Ectodermal cell (in vitro differentiated cells): ENCODE results near the gene TMEM100.
"Not testable (repeated sequence)": the region's sequence is repeated elsewhere in the genome, so short reads cannot be mapped to it uniquely, and the experiment has no call there.

ENCODE experiments used
- H3K27ac ChIP-seq: 2 replicates; pipeline ENCODE4 v1.7.0; 2013; ENCODE audit warnings: mild to moderate bottlenecking, low read depth, low read length; ENCODE audit not compliant: insufficient read depth, poor library complexity, severe bottlenecking
- H3K27me3 ChIP-seq: 2 replicates; pipeline ENCODE4 v1.7.0; 2013; ENCODE audit warnings: mild to moderate bottlenecking, low read length; ENCODE audit not compliant: insufficient read depth, control insufficient read depth, poor library complexity, severe bottlenecking
- H3K36me3 ChIP-seq: one replicate; pipeline ENCODE4 v1.7.0; 2013; ENCODE audit warnings: low read length; ENCODE audit not compliant: control insufficient read depth, insufficient read depth
- H3K4me1 ChIP-seq: one replicate; pipeline ENCODE4 v1.7.0; 2013; ENCODE audit warnings: low read length; ENCODE audit not compliant: control insufficient read depth, insufficient read depth
- H3K4me3 ChIP-seq: 2 replicates; pipeline ENCODE4 v1.7.0; 2013; ENCODE audit warnings: low read depth, low read length, control low read depth; ENCODE audit not compliant: insufficient read depth
- H3K9me3 ChIP-seq: 2 replicates; pipeline ENCODE4 v1.7.0; 2013; ENCODE audit warnings: mild to moderate bottlenecking, low read length, moderate library complexity; ENCODE audit not compliant: control insufficient read depth

Gene TMEM100

DNA sequence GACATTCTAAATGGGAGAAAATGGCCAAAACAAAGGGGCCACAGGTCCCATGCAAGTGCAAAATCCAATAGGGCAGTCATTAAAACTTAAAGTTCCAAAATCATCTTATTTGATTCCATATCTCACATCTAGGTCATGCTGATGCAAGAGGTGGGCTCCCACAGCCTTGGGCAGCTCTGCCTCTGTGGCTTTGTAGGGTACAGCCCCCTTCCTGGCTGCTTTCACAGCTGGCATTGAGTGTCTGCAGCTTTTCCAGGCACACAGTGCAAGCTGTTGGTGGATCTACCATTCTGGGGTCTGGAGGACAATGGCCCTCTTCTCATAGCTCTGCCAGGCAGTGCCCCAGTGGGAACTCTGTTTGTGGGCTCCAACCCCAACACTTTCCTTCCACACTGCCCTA lies 50.7 kb downstream of the TMEM100 start:
- not testable (repeated sequence) for H3K9me3 ChIP-seq, H3K27me3 ChIP-seq, H3K4me1 ChIP-seq, H3K4me3 ChIP-seq, H3K36me3 ChIP-seq, H3K27ac ChIP-seq
